ENCODE measurements around the gene POU2F1. TPM values are rescaled to one million over a fixed set of nuclear protein-coding genes. Genes with fewer than 3 reads are reported as not detected.

Gene POU2F1
- total RNA-seq, 1 experiment from 2014 or later: 24.5 TPM

- BruUV-seq (replicated peaks): no TSS peak
- ATAC-seq: no peak
- CTCF ChIA-PET: no interaction called here
Measured at GRCh38 chr1:167467752-167468151, 247.1 kb downstream of the POU2F1 start.

GRCh38 chr1:167469280-167469965 is 248.7 kb downstream of the POU2F1 start:
- no peaks in the 10 kb centered on the region for H3K79me2 ChIP-seq (ENCODE audit: insufficient read depth, low read length)
- CTCF ChIA-PET: no interaction called here
- no peaks in the 10 kb centered on the region for H3K9me3 ChIP-seq (ENCODE audit: control insufficient read depth in 1 of 2, insufficient read depth in 1 of 2, low read depth in 1 of 2, low read length in 2 of 2)
- peak overlapping the region; percentile 24 for H2AFZ ChIP-seq (ENCODE audit: low read depth, low read length, poor library complexity, severe bottlenecking)
- H3K4me2 ChIP-seq (ENCODE audit: low read length): no peak overlapping the region
- POLR2A ChIA-PET: no interaction called here
- ATAC-seq (no peak), DNase-seq (ENCODE audit: low read depth, low spot score) (no peak)
- H3K27ac ChIP-seq (ENCODE audit: low read depth, low read length): no peak overlapping the region
- intact Hi-C loops (cut with micrococcal nuclease): no loop called here
- no peaks in the 10 kb centered on the region for H3K27me3 ChIP-seq (ENCODE audit: insufficient read depth, low read length)
- H4K20me1 ChIP-seq (ENCODE audit: insufficient read depth): no peaks in the 10 kb centered on the region
- RAD21 ChIA-PET (ENCODE audit: low non-redundant PET in 1 of 2, low total read pairs in 2 of 2, uncharacterized antibody in 2 of 2, unreplicated experiment in 2 of 2): no interaction called here
- BruUV-seq (replicated peaks): no TSS peak
- no peak overlapping the region for H3K4me3 ChIP-seq (replicated peaks in 1 of 2; ENCODE audit: low read depth in 1 of 2, low read length in 2 of 2)
- no peaks in the 10 kb centered on the region for H3K4me1 ChIP-seq (ENCODE audit: control insufficient read depth in 1 of 2, insufficient read depth in 2 of 2, low read length in 2 of 2)
- H3K36me3 ChIP-seq (ENCODE audit: control insufficient read depth in 1 of 2, insufficient read depth in 2 of 2, low read length in 2 of 2): no peaks in the 10 kb centered on the region
- no peaks in the 10 kb centered on the region for H3K9me2 ChIP-seq (ENCODE audit: insufficient read depth)
- no peak overlapping the region for H3K9ac ChIP-seq (ENCODE audit: low read length)
- TF ChIP-seq SP1 (IDR thresholded peaks at IDR 0.05; ENCODE audit: low read depth) (no peak), JUND (IDR thresholded peaks at IDR 0.05) (no peak), ELF1 (IDR thresholded peaks at IDR 0.05; ENCODE audit: borderline replicate concordance, low read depth) (no peak), ZNF274 (IDR thresholded peaks at IDR 0.05; ENCODE audit: low read depth, low read length) (no peak), REST (IDR thresholded peaks at IDR 0.05; ENCODE audit: low read depth) (no peak), POLR2AphosphoS5 (IDR thresholded peaks at IDR 0.05; ENCODE audit: low read depth, low read length) (no peak), CEBPB (IDR thresholded peaks at IDR 0.05; ENCODE audit: low read depth) (no peak), FOSL1 (IDR thresholded peaks at IDR 0.05; ENCODE audit: low read depth) (no peak)

More at GRCh38 chr1:167467752-167468151, 247.1 kb downstream of the POU2F1 start:
- no peaks in the 10 kb centered on the region for H3K36me3 ChIP-seq (ENCODE audit: control insufficient read depth in 1 of 2, insufficient read depth in 2 of 2, low read length in 2 of 2)
- H3K79me2 ChIP-seq (ENCODE audit: insufficient read depth, low read length): no peaks in the 10 kb centered on the region
- no peak overlapping the region for H3K4me2 ChIP-seq (ENCODE audit: low read length)
- no peak for TF ChIP-seq ZBTB33 (IDR thresholded peaks at IDR 0.05; ENCODE audit: extremely low read depth, insufficient replicate concordance, low read length)
- no peak for TF ChIP-seq CEBPB (IDR thresholded peaks at IDR 0.05; ENCODE audit: low read depth)
- no peak for TF ChIP-seq YY1 (IDR thresholded peaks at IDR 0.05; ENCODE audit: extremely low read depth, insufficient replicate concordance, low read depth, low read length)
- TF ChIP-seq ZFX (IDR thresholded peaks at IDR 0.05): no peak
- DNase-seq (ENCODE audit: low read depth, low spot score): no peak
- no peaks in the 10 kb centered on the region for H3K9me3 ChIP-seq (ENCODE audit: control insufficient read depth in 1 of 2, insufficient read depth in 1 of 2, low read depth in 1 of 2, low read length in 2 of 2)
- ChIA-PET RAD21 (ENCODE audit: low non-redundant PET in 1 of 2, low total read pairs in 2 of 2, uncharacterized antibody in 2 of 2, unreplicated experiment in 2 of 2) (no interaction called here), POLR2A (no interaction called here)
- no peak overlapping the region for H3K4me3 ChIP-seq (replicated peaks in 1 of 2; ENCODE audit: low read depth in 1 of 2, low read length in 2 of 2)
- no peaks in the 10 kb centered on the region for H3K4me1 ChIP-seq (ENCODE audit: control insufficient read depth in 1 of 2, insufficient read depth in 2 of 2, low read length in 2 of 2)
- H3K27ac ChIP-seq (ENCODE audit: low read depth, low read length): no peak overlapping the region
- no peaks in the 10 kb centered on the region for H3K9me2 ChIP-seq (ENCODE audit: insufficient read depth)
- H3K9ac ChIP-seq (ENCODE audit: low read length): no peak overlapping the region
- no peaks in the 10 kb centered on the region for H4K20me1 ChIP-seq (ENCODE audit: insufficient read depth)
- intact Hi-C loops (cut with micrococcal nuclease): no loop called here
- no peak overlapping the region for H2AFZ ChIP-seq (ENCODE audit: low read depth, low read length, poor library complexity, severe bottlenecking)
- no peaks in the 10 kb centered on the region for H3K27me3 ChIP-seq (ENCODE audit: insufficient read depth, low read length)

Data from HCT116 (cell line).